Duodenal mucosa (tissue), 2 donors: ENCODE measurements around the gene MVB12A.
A peak's percentile ranks its signal among the peaks of the same experiment; 100 is the strongest.

ENCODE experiments used
- H3K27ac ChIP-seq: one replicate; pipeline ENCODE4 v1.7.0; 2013; ENCODE audit warnings: low read depth, low read length
- H3K27me3 ChIP-seq, 2 donors: one replicate each; pipeline ENCODE4 v1.7.0; 2013; ENCODE audit warnings: low read length in 2 of 2, control low read depth in 1 of 2; ENCODE audit not compliant: insufficient read depth in 2 of 2, control insufficient read depth in 1 of 2
- H3K36me3 ChIP-seq, 2 donors: one replicate each; pipeline ENCODE4 v1.7.0; 2013; ENCODE audit warnings: low read length in 2 of 2, control low read depth in 1 of 2; ENCODE audit not compliant: insufficient read depth in 2 of 2, control insufficient read depth in 1 of 2
- H3K4me1 ChIP-seq, 2 donors: one replicate each; pipeline ENCODE4 v1.7.0; 2013; ENCODE audit warnings: low read length in 2 of 2, control low read depth in 1 of 2; ENCODE audit not compliant: insufficient read depth in 2 of 2, control insufficient read depth in 1 of 2
- H3K4me3 ChIP-seq, 2 donors: one replicate each; pipeline ENCODE4 v1.7.0; 2013; ENCODE audit warnings: low read length in 2 of 2, low read depth in 1 of 2
- H3K9ac ChIP-seq, 2 donors: one replicate each; pipeline ENCODE4 v1.7.0; 2013; ENCODE audit warnings: low read length in 2 of 2, low read depth in 1 of 2
- H3K9me3 ChIP-seq, 2 donors: one replicate each; pipeline ENCODE4 v1.7.0; 2013; ENCODE audit warnings: low read length in 2 of 2, control low read depth in 1 of 2; ENCODE audit not compliant: control insufficient read depth in 1 of 2

The MVB12A gene

DNA sequence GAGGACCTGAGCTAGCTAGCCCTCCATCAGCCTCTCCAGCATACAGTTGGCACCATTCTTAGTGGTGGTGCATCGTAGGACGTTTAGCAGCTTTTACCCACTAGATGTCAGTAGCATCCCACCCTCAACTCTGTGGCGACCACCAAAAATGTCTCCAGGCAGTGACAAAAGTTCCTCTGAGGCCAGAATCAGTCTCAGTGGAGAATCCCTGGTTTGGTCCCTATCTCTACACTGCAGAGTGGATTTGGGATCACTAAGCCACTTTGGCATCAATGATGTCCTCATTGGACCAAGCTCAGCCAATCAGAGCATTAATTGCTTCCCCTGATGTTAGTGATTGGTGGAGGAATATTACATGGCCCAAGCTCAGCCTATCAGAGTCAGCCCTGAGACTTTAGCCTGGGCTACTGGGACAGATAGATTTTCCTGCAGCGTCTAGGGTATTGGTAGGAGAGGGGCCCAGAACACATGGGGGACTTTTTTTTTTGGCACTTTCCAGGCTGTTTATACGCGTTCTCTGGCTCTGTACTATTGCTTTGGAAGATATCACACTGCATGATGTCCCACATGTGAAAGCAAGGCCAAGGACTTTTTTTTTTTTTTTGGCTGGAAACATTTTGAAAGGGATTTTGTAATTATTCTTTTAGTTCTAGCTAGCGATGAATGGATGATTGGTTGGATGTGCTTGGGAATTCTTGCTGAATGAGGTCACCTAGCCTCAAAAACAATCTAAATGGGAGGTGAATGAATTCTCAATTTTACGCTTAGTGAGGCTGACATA is 21.6 kb downstream of the MVB12A start:
- Histone ChIP-seq H3K9ac (no peak overlapping the region), H3K27ac (no peak overlapping the region), H3K27me3 (no peaks in the 10 kb centered on the region), H3K4me1 (no peaks in the 10 kb centered on the region), H3K9me3 (no peaks in the 10 kb centered on the region), H3K4me3 (no peak overlapping the region), H3K36me3 (no peaks in the 10 kb centered on the region)

- H3K27ac ChIP-seq: no peak overlapping the region
- H3K36me3 ChIP-seq: no peaks in the 10 kb centered on the region
- H3K9ac ChIP-seq: no peak overlapping the region
- no peaks in the 10 kb centered on the region for H3K9me3 ChIP-seq
- no peak overlapping the region for H3K4me3 ChIP-seq
- H3K4me1 ChIP-seq: no peaks in the 10 kb centered on the region
- H3K27me3 ChIP-seq: peaks cover 9% of the 10 kb centered on the region in 2 donors
Observed at GRCh38 chr19:17445526-17446165, 25.8 kb downstream of the MVB12A start.

DNA sequence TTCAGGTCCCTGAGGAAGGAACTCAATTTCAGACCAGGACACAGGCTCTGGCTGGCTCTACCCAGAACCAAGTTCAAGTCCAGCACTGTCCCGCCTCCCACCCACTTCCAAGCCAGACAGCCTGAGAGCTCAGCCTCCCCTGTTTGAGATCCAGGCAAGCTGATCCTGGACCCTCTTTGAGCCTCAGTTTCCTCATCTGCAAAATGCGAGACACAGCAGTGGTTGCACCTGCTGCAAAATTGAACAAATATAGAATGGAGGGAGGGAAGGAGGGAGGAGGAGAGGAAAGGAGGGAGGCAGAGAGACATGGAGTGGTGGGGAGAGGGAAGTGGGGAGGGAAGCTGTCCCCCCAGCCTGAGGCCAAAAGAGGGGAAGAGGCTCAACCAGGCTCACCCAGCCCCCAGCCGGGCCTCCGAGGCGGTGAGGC is 27.9 kb downstream of the MVB12A start:
- Histone ChIP-seq H3K4me1 (no peaks in the 10 kb centered on the region), H3K27me3 (peaks cover 9% of the 10 kb centered on the region in 2 donors), H3K9ac (no peak overlapping the region), H3K36me3 (no peaks in the 10 kb centered on the region), H3K4me3 (no peak overlapping the region), H3K27ac (no peak overlapping the region), H3K9me3 (no peaks in the 10 kb centered on the region)

GRCh38 chr19:17448131-17448967 is 28.5 kb downstream of the MVB12A start, which contains the start of gene TMEM221:
Gene TMEM221, minus strand, starts transcription at chr19:17448668. Its CDS starts 206 bp downstream, at chr19:17448462.
- H3K36me3 ChIP-seq: no peaks in the 10 kb centered on the region
- H3K27me3 ChIP-seq: peaks cover 9% of the 10 kb centered on the region in 2 donors
- no peak within 1 kb of the TSS for H3K27ac ChIP-seq
- no peaks in the 10 kb centered on the region for H3K9me3 ChIP-seq
- H3K4me1 ChIP-seq: no peaks in the 10 kb centered on the region
- no peak within 1 kb of the TSS for H3K9ac ChIP-seq
- H3K4me3 ChIP-seq: peak within 1 kb of the TSS in 1 of 2 donors; percentile 32

DNA sequence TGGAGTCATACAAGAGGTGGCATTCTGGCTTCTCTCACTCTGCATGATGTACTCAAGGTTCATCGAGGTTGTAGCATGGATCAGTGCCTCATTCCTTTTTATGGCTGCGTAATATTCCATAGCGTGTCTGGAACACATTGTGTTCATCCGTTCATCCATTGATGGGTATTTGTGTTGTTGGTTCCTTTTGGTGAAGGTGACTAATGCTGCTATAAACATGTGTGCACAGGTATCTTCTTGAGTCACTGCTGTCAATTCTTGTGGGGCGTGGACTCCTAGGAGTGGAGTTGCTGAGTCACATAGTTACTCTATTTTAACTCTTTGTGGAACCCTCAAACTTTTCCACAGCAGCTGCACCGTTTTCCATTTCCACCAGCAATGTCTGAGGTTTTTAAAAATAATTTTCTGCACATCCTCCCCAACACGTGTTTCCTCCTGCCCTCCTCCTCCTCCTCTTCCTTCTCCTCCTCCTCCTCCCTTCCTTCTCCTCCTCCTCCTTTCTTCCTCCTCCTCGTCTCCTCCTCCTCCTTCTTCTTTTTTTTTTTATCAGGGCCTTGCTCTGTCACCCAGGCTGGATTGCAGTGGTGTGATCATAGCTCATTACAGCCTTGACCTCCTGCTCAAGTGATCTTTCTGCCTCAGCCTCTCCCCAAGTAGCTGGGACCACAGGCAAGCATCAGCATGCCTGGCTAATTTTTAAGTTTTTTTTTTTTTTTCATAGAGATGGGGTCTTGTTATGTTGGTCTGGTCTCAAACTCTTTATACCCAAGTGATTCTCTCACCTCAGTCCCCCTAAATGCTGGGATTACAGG is 30.6 kb downstream of the MVB12A start:
- Histone ChIP-seq H3K27me3 (peaks cover 16% of the 10 kb centered on the region in 2 donors), H3K27ac (no peak overlapping the region), H3K9me3 (no peaks in the 10 kb centered on the region), H3K9ac (no peak overlapping the region), H3K4me3 (no peak overlapping the region), H3K36me3 (no peaks in the 10 kb centered on the region), H3K4me1 (no peaks in the 10 kb centered on the region)

- Histone ChIP-seq H3K4me3 (no peak overlapping the region), H3K9me3 (no peaks in the 10 kb centered on the region), H3K27me3 (peaks cover 16 to 21% of the 10 kb centered on the region in 2 donors), H3K36me3 (no peaks in the 10 kb centered on the region), H3K4me1 (no peaks in the 10 kb centered on the region), H3K27ac (no peak overlapping the region), H3K9ac (no peak overlapping the region)
Observed at GRCh38 chr19:17451820-17452219, 32.0 kb downstream of the MVB12A start.

DNA sequence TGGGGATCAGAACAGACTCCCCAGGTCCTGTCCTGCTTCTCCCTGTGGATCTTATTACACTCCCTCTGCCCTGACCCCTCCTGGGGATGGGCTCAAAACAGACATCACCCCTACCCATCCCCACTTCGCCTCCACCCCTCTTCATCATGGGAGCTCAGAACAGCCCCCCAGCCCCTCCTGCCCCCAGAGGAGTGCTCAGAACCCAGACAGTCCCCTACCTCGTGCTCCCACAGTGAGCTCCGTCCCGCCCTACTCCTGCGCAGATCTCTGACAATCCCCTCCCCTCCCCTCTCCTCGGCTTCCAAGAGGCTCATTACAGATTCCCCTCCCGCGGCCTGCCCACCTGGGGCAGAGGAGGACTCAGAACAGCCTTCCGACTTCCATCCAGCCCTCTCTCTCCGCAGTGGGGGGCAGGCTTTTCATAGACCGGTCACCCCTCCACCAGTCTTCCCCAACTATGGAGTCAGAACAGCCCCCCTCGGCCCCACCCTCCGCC is 34.8 kb downstream of the MVB12A start:
- H3K4me3 ChIP-seq: no peak overlapping the region
- no peak overlapping the region for H3K27ac ChIP-seq
- no peaks in the 10 kb centered on the region for H3K4me1 ChIP-seq
- H3K9me3 ChIP-seq: no peaks in the 10 kb centered on the region
- H3K36me3 ChIP-seq: no peaks in the 10 kb centered on the region
- H3K9ac ChIP-seq: no peak overlapping the region
- peaks cover 11 to 27% of the 10 kb centered on the region in 2 donors for H3K27me3 ChIP-seq

GRCh38 chr19:17455308-17456123 is 35.7 kb downstream of the MVB12A start:
- no peaks in the 10 kb centered on the region for H3K4me1 ChIP-seq

GRCh38 chr19:17456127-17456526 is 36.3 kb downstream of the MVB12A start:
- Histone ChIP-seq H3K9me3 (no peaks in the 10 kb centered on the region), H3K9ac (no peak overlapping the region), H3K36me3 (no peaks in the 10 kb centered on the region), H3K4me1 (no peaks in the 10 kb centered on the region), H3K27me3 (peaks cover 11 to 24% of the 10 kb centered on the region in 2 donors), H3K27ac (no peak overlapping the region), H3K4me3 (no peak overlapping the region)

More at GRCh38 chr19:17455308-17456123, 35.7 kb downstream of the MVB12A start:
- Histone ChIP-seq H3K36me3 (no peaks in the 10 kb centered on the region), H3K4me3 (no peak overlapping the region), H3K9me3 (no peaks in the 10 kb centered on the region), H3K9ac (no peak overlapping the region), H3K27ac (no peak overlapping the region), H3K27me3 (peaks cover 11 to 24% of the 10 kb centered on the region in 2 donors)
